ENCODE data around the gene PARVG.

PARVG gene

DNA sequence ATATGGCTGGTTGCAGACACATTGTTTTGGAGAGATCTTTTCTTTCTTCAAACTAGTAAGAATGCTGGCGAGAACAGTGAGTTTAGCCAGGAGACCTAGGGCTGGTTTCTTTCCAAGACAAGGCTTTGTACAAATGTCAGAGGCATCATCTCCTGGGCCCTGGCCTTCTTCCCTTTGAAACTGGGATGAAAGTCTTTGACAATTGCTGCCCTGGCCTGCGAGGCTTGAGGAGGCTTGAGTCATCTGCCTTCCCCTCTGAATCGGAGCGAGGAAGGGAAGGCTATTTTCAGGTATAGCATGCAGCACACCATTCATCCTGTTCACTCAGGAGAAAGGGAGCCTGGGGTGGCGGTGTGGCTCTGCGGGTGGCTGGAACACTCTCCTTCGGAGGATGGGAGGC lies 21.5 kb upstream of the PARVG start:
- H3K79me1 ChIP-seq (ENCODE audit: low read length): no peaks in the 10 kb centered on the region
- H4K8ac ChIP-seq (ENCODE audit: low read depth, low read length): no peak overlapping the region
- H4K12ac ChIP-seq (ENCODE audit: low read depth, low read length): no peak overlapping the region
- no peak overlapping the region for H2BK120ac ChIP-seq (ENCODE audit: insufficient read depth, low read length, poor library complexity)
- no peak overlapping the region for H3K4me2 ChIP-seq (ENCODE audit: low read length)
- no peak overlapping the region for H3K14ac ChIP-seq (ENCODE audit: low read length)
- peaks cover 2 to 4% of the 10 kb centered on the region in 2 experiments for H3K4me1 ChIP-seq (ENCODE audit: control insufficient read depth in 1 of 2, insufficient read depth in 2 of 2, low read length in 2 of 2)
- H3K18ac ChIP-seq (ENCODE audit: low read length): no peak overlapping the region
- no peak overlapping the region for H3K27ac ChIP-seq (ENCODE audit: low read depth, low read length)
- H2BK12ac ChIP-seq (ENCODE audit: low read length): no peak overlapping the region
- no peak overlapping the region for H2BK5ac ChIP-seq (ENCODE audit: low read depth, low read length, poor library complexity)
- H3K36me3 ChIP-seq (ENCODE audit: control insufficient read depth in 1 of 2, insufficient read depth in 2 of 2, low read length in 2 of 2): no peaks in the 10 kb centered on the region
- no peak overlapping the region for H3K4ac ChIP-seq (ENCODE audit: low read depth, low read length)
- no peak overlapping the region for H4K91ac ChIP-seq (ENCODE audit: low read depth, low read length)
- no peaks in the 10 kb centered on the region for H3K27me3 ChIP-seq (ENCODE audit: insufficient read depth, low read length)
- H2AK5ac ChIP-seq (ENCODE audit: low read length): no peak overlapping the region
- H3K9ac ChIP-seq (ENCODE audit: low read length): no peak overlapping the region
- no peak overlapping the region for H3K4me3 ChIP-seq (ENCODE audit: low read depth, low read length)
- H3K23ac ChIP-seq (ENCODE audit: low read length): no peak overlapping the region
- no CpG with 5 or more reads among the region's 7 CpGs for WGBS (ENCODE audit: extremely low coverage, insufficient coverage, insufficient read length)
- peaks cover 3% of the 10 kb centered on the region for H3K9me3 ChIP-seq (ENCODE audit: insufficient read depth, low read depth, low read length)
- no peak for DNase-seq
- H3K79me2 ChIP-seq (ENCODE audit: control insufficient read depth, insufficient read depth, low read length, poor library complexity): no peaks in the 10 kb centered on the region
- no peak overlapping the region for H2AFZ ChIP-seq (ENCODE audit: insufficient read depth, low read length, poor library complexity)

DNA sequence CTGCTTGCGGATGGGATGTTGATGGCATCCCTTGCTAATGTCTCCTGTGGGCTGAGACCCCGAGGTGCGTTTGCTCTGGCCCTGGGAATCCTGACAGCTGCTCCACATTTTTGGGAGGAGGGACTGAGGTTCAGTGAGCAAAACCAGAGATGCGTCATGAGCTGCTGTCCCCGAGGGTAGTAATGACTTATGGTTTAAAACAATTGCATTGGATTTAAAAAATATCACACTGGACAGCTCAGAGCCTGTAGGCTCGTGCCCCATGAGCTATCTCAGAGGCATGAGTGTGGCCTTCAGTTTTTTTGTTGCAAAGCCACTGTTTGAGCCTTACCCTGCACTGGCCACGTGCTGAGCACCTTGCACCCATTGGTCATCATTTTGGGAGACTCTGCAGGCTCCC lies 20.9 kb upstream of the PARVG start:
- Histone ChIP-seq H3K4me1 (ENCODE audit: control insufficient read depth in 1 of 2, insufficient read depth in 2 of 2, low read length in 2 of 2) (peaks cover 2 to 4% of the 10 kb centered on the region in 2 experiments), H2AFZ (ENCODE audit: insufficient read depth, low read length, poor library complexity) (no peak overlapping the region), H3K9ac (ENCODE audit: low read length) (no peak overlapping the region), H2BK120ac (ENCODE audit: insufficient read depth, low read length, poor library complexity) (no peak overlapping the region), H3K27me3 (ENCODE audit: insufficient read depth, low read length) (no peaks in the 10 kb centered on the region), H3K4me3 (ENCODE audit: low read depth, low read length) (no peak overlapping the region), H2BK5ac (ENCODE audit: low read depth, low read length, poor library complexity) (no peak overlapping the region), H3K36me3 (ENCODE audit: control insufficient read depth in 1 of 2, insufficient read depth in 2 of 2, low read length in 2 of 2) (no peaks in the 10 kb centered on the region), H3K27ac (ENCODE audit: low read depth, low read length) (no peak overlapping the region), H3K4ac (ENCODE audit: low read depth, low read length) (no peak overlapping the region), H4K8ac (ENCODE audit: low read depth, low read length) (no peak overlapping the region), H3K79me2 (ENCODE audit: control insufficient read depth, insufficient read depth, low read length, poor library complexity) (no peaks in the 10 kb centered on the region), H3K18ac (ENCODE audit: low read length) (no peak overlapping the region), H4K91ac (ENCODE audit: low read depth, low read length) (no peak overlapping the region), H2AK5ac (ENCODE audit: low read length) (no peak overlapping the region), H4K12ac (ENCODE audit: low read depth, low read length) (no peak overlapping the region), H3K14ac (ENCODE audit: low read length) (no peak overlapping the region), H3K23ac (ENCODE audit: low read length) (no peak overlapping the region), H3K79me1 (ENCODE audit: low read length) (no peaks in the 10 kb centered on the region), H2BK12ac (ENCODE audit: low read length) (no peak overlapping the region), H3K4me2 (ENCODE audit: low read length) (no peak overlapping the region), H3K9me3 (ENCODE audit: insufficient read depth, low read depth, low read length) (no peaks in the 10 kb centered on the region)
- WGBS (ENCODE audit: extremely low coverage, insufficient coverage, insufficient read length): no CpG with 5 or more reads among the region's 7 CpGs
- no peak for DNase-seq

DNA sequence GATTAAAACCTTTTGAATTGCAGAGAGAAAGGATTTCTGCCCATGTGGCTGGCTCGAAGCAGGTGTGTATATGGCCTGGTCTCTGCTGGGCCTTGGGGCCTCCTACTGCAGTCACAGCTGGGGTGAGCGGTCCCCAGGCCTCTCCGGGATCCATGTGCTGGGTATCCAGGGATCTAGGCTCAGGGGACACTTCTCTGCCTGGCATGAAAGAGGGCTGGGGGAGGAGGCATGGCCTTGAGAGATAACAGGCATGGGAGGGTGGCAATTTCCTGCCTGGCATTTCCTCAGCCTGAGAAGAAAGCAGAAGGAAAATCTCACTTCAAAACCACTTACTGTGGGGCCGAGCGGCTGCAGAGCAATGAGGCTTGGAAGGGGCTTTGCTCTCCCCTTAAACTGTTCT lies 20.3 kb upstream of the PARVG start:
- Histone ChIP-seq H4K8ac (ENCODE audit: low read depth, low read length) (no peak overlapping the region), H3K14ac (ENCODE audit: low read length) (no peak overlapping the region), H3K79me2 (ENCODE audit: control insufficient read depth, insufficient read depth, low read length, poor library complexity) (no peaks in the 10 kb centered on the region), H3K23ac (ENCODE audit: low read length) (no peak overlapping the region), H3K4me1 (ENCODE audit: control insufficient read depth in 1 of 2, insufficient read depth in 2 of 2, low read length in 2 of 2) (peaks cover 2 to 4% of the 10 kb centered on the region in 2 experiments), H3K4me3 (ENCODE audit: low read depth, low read length) (no peak overlapping the region), H3K79me1 (ENCODE audit: low read length) (no peaks in the 10 kb centered on the region), H3K18ac (ENCODE audit: low read length) (no peak overlapping the region), H3K9me3 (ENCODE audit: insufficient read depth, low read depth, low read length) (no peaks in the 10 kb centered on the region), H3K9ac (ENCODE audit: low read length) (no peak overlapping the region), H3K4me2 (ENCODE audit: low read length) (no peak overlapping the region), H3K36me3 (ENCODE audit: control insufficient read depth in 1 of 2, insufficient read depth in 2 of 2, low read length in 2 of 2) (no peaks in the 10 kb centered on the region), H3K4ac (ENCODE audit: low read depth, low read length) (no peak overlapping the region), H2AK5ac (ENCODE audit: low read length) (no peak overlapping the region), H4K12ac (ENCODE audit: low read depth, low read length) (no peak overlapping the region), H2BK12ac (ENCODE audit: low read length) (no peak overlapping the region), H2AFZ (ENCODE audit: insufficient read depth, low read length, poor library complexity) (no peak overlapping the region), H3K27me3 (ENCODE audit: insufficient read depth, low read length) (no peaks in the 10 kb centered on the region), H2BK120ac (ENCODE audit: insufficient read depth, low read length, poor library complexity) (no peak overlapping the region), H3K27ac (ENCODE audit: low read depth, low read length) (no peak overlapping the region), H4K91ac (ENCODE audit: low read depth, low read length) (no peak overlapping the region), H2BK5ac (ENCODE audit: low read depth, low read length, poor library complexity) (no peak overlapping the region)
- DNase-seq: no peak
- no CpG with 5 or more reads among the region's 5 CpGs for WGBS (ENCODE audit: extremely low coverage, insufficient coverage, insufficient read length)

DNA sequence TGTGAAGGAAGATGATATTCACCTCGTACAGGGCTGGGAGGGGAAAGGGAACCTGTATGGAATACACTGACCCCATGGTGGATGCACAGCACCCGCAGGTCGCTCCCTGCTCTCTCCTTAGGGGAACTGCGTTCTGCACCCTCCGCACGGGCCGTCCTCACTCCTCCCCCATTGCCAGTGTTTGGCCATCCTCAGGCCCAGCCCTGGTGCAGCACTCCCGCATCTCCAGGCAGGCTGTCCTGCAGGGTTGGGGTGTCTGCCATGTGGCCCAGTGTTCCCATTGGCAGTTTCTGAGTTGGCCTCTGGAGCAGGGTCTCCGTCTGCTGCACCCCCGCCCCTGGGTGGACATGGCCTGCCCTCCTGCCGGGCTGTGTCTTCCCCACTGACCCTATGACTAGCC lies 19.1 kb upstream of the PARVG start:
- H2BK120ac ChIP-seq (ENCODE audit: insufficient read depth, low read length, poor library complexity): no peak overlapping the region
- no peaks in the 10 kb centered on the region for H3K79me1 ChIP-seq (ENCODE audit: low read length)
- H3K9ac ChIP-seq (ENCODE audit: low read length): no peak overlapping the region
- H3K18ac ChIP-seq (ENCODE audit: low read length): no peak overlapping the region
- H3K14ac ChIP-seq (ENCODE audit: low read length): no peak overlapping the region
- no peaks in the 10 kb centered on the region for H3K9me3 ChIP-seq (ENCODE audit: insufficient read depth, low read depth, low read length)
- H3K27me3 ChIP-seq (ENCODE audit: insufficient read depth, low read length): no peaks in the 10 kb centered on the region
- no peaks in the 10 kb centered on the region for H3K36me3 ChIP-seq (ENCODE audit: control insufficient read depth in 1 of 2, insufficient read depth in 2 of 2, low read length in 2 of 2)
- H3K4ac ChIP-seq (ENCODE audit: low read depth, low read length): no peak overlapping the region
- H3K4me3 ChIP-seq (ENCODE audit: low read depth, low read length): no peak overlapping the region
- H3K79me2 ChIP-seq (ENCODE audit: control insufficient read depth, insufficient read depth, low read length, poor library complexity): no peaks in the 10 kb centered on the region
- no peak overlapping the region for H4K8ac ChIP-seq (ENCODE audit: low read depth, low read length)
- no peak overlapping the region for H2AK5ac ChIP-seq (ENCODE audit: low read length)
- H3K23ac ChIP-seq (ENCODE audit: low read length): no peak overlapping the region
- no CpG with 5 or more reads among the region's 11 CpGs for WGBS (ENCODE audit: extremely low coverage, insufficient coverage, insufficient read length)
- H2BK5ac ChIP-seq (ENCODE audit: low read depth, low read length, poor library complexity): no peak overlapping the region
- H4K12ac ChIP-seq (ENCODE audit: low read depth, low read length): no peak overlapping the region
- H2BK12ac ChIP-seq (ENCODE audit: low read length): no peak overlapping the region
- H4K91ac ChIP-seq (ENCODE audit: low read depth, low read length): no peak overlapping the region
- H3K27ac ChIP-seq (ENCODE audit: low read depth, low read length): no peak overlapping the region
- no peak for DNase-seq
- H3K4me2 ChIP-seq (ENCODE audit: low read length): no peak overlapping the region
- H3K4me1 ChIP-seq (ENCODE audit: control insufficient read depth in 1 of 2, insufficient read depth in 2 of 2, low read length in 2 of 2): peaks cover 2 to 4% of the 10 kb centered on the region in 2 experiments
- no peak overlapping the region for H2AFZ ChIP-seq (ENCODE audit: insufficient read depth, low read length, poor library complexity)

All from trophoblast cell (in vitro differentiated cells and primary cell).